RWPE2 (cell line): ENCODE results near the gene FOXF1.

ENCODE experiments used
- ATAC-seq: fragments of 200-7000 bp; cut with Tn5 transposase; 3 replicates; pipeline ENCODE4 v1.9.1; 2021; ENCODE audit warnings: low read depth
- DNase-seq: peaks from one replicate; pipeline ENCODE4 v3.0.0-alpha.2; 2020; ENCODE audit warnings: low spot score
- H3K27ac ChIP-seq: fragments of 450-650 bp; 2 replicates; pipeline ENCODE4 v1.5.1; 2017; ENCODE audit warnings: mild to moderate bottlenecking; ENCODE audit not compliant: poor library complexity, severe bottlenecking
- H3K27me3 ChIP-seq: fragments of 250-450 bp; sonication (Bioruptor Pico); 2 replicates; pipeline ENCODE4 v1.5.1; 2021; ENCODE audit warnings: mild to moderate bottlenecking, moderate library complexity; ENCODE audit not compliant: insufficient read depth, poor library complexity, severe bottlenecking
- H3K36me3 ChIP-seq: fragments of 250-450 bp; sonication (Bioruptor Pico); 2 replicates; pipeline ENCODE4 v1.5.1; 2020; ENCODE audit warnings: low read depth, mild to moderate bottlenecking, moderate library complexity
- H3K4me1 ChIP-seq: fragments of 250-450 bp; sonication (Bioruptor Pico); 2 replicates; pipeline ENCODE4 v1.5.1; 2021; ENCODE audit warnings: mild to moderate bottlenecking, moderate library complexity; ENCODE audit not compliant: insufficient read depth, poor library complexity, severe bottlenecking
- H3K4me3 ChIP-seq: fragments of 250-450 bp; sonication (Bioruptor Pico); 2 replicates; pipeline ENCODE4 v1.5.1; 2021; ENCODE audit warnings: mild to moderate bottlenecking, moderate library complexity; ENCODE audit not compliant: severe bottlenecking
- H3K9me3 ChIP-seq: fragments of 250-450 bp; sonication (Bioruptor Pico); 2 replicates; pipeline ENCODE4 v1.5.1; 2021; ENCODE audit warnings: mild to moderate bottlenecking, moderate library complexity; ENCODE audit not compliant: severe bottlenecking
- TF ChIP-seq, protein P1 (sequence below): fragments of 450-650 bp; IDR thresholded peaks from one replicate; pipeline ENCODE4 v1.5.1; 2017; ENCODE audit warnings: mild to moderate bottlenecking, moderate library complexity; ENCODE audit not compliant: poor library complexity, severe bottlenecking

Gene FOXF1

DNA sequence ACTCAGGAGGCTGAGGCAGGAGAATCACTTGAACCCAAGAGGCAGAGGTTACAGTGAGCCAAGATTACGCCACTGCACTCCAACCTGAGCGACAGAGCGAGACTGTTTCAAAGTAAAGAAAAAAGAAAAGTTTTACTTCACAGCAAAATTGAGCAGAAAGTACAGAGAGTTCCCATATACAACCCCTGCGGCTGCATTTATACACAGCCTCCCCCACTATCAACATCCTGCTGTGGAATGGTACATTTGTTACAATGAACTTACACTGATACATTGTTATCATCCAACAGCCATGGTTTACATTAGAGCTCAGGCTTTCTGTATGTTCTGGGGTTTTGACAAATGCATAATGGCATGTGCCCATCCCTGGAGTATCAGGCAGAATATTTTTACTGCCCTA is 47.3 kb downstream of the FOXF1 start:
- no peak for DNase-seq
- no peaks in the 10 kb centered on the region for H3K27me3 ChIP-seq
- H3K4me3 ChIP-seq: no peak overlapping the region
- H3K4me1 ChIP-seq: peaks cover 4% of the 10 kb centered on the region
- ATAC-seq: no peak
- TF ChIP-seq, protein P1, sequence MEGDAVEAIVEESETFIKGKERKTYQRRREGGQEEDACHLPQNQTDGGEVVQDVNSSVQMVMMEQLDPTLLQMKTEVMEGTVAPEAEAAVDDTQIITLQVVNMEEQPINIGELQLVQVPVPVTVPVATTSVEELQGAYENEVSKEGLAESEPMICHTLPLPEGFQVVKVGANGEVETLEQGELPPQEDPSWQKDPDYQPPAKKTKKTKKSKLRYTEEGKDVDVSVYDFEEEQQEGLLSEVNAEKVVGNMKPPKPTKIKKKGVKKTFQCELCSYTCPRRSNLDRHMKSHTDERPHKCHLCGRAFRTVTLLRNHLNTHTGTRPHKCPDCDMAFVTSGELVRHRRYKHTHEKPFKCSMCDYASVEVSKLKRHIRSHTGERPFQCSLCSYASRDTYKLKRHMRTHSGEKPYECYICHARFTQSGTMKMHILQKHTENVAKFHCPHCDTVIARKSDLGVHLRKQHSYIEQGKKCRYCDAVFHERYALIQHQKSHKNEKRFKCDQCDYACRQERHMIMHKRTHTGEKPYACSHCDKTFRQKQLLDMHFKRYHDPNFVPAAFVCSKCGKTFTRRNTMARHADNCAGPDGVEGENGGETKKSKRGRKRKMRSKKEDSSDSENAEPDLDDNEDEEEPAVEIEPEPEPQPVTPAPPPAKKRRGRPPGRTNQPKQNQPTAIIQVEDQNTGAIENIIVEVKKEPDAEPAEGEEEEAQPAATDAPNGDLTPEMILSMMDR: no peak
- H3K27ac ChIP-seq: no peak overlapping the region
- peaks cover 2% of the 10 kb centered on the region for H3K36me3 ChIP-seq
- H3K9me3 ChIP-seq: no peaks in the 10 kb centered on the region

DNA sequence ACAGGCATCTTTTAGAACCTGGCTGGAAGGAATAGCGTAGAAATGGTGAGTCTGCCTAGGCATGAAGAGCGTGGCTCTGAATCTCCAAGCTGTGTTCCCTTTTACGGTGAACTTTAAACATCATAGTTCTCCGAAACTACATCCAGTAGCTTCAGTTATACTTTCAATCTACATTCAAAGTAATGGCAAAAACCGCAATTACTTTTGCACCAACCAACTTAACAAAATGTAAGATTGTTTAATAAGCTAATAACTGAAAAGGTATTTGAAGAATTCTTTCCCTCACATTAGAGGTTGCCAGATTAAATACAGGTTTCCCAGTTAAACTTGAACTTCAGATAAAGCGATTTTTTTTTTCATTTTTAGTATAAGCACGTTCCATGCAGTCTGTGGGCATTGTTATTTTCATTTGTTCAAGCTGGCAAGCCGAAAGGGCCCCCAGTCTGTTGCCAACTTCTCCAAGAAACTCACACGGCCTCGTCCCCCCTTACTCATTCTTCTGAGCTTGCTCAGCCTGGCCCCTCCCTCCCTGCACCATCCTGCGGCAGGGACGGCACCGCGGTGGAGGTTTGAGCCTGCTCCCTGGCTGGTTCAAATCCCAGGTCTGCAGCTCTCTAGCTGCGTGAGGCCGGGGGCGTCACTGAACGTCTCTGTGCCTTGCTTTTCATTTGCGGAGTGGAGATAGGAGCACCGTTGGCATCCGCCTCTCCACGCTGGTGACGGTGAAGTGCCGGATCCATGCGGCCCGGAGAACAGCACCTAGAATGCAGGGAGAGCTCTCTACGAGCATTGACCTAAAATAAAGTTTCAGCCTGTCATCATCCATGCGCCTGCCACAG is 48.2 kb downstream of the FOXF1 start:
- ATAC-seq: no peak
- TF ChIP-seq, protein P1: no peak

DNA sequence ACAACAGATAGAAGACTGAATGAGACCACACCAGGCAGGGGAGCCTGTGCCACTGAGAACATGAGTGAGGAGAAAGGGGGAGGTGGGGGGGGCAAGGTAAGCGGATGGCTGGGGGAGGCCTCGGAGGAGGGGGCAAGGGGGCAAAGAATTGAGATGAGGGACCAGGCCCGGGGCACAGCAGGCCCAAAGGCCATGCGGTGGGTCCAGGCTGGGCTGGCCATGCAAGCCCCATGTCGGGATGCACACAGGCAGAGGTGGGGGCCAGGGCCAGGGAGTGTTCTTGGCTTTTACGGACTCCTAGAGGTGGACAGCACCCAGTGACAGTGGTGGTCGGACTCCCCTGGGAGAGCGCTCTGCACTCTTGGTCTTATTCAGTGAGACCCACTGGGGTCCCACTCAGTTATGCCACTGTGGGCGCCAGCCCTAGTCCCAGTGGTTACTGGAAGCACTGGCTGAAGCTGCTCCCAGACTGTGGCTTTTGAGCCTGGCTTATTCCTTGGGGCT is 49.5 kb downstream of the FOXF1 start:
- Histone ChIP-seq H3K36me3 (no peaks in the 10 kb centered on the region), H3K27ac (no peak overlapping the region), H3K4me1 (no peaks in the 10 kb centered on the region), H3K4me3 (no peak overlapping the region), H3K9me3 (no peaks in the 10 kb centered on the region), H3K27me3 (no peaks in the 10 kb centered on the region)
- no peak for ATAC-seq
- no peak for DNase-seq
- TF ChIP-seq, protein P1: no peak

More for the DNA sequence above, 48.2 kb downstream of the FOXF1 start:
- Histone ChIP-seq H3K4me3 (no peak overlapping the region), H3K36me3 (no peaks in the 10 kb centered on the region), H3K4me1 (peaks cover 4% of the 10 kb centered on the region), H3K9me3 (no peaks in the 10 kb centered on the region), H3K27ac (no peak overlapping the region), H3K27me3 (no peaks in the 10 kb centered on the region)
- DNase-seq: no peak

- Histone ChIP-seq H3K4me1 (peaks cover 4% of the 10 kb centered on the region), H3K27ac (no peak overlapping the region), H3K9me3 (no peaks in the 10 kb centered on the region), H3K4me3 (no peak overlapping the region), H3K36me3 (no peaks in the 10 kb centered on the region), H3K27me3 (peaks cover 7% of the 10 kb centered on the region)
- DNase-seq (no peak), ATAC-seq (no peak)
- TF ChIP-seq, protein P1: no peak
These were observed 52.0 kb downstream of the FOXF1 start for GRCh38 chr16:86562356-86562755.
